ENCODE data around the gene AGRN.

The AGRN gene

DNA sequence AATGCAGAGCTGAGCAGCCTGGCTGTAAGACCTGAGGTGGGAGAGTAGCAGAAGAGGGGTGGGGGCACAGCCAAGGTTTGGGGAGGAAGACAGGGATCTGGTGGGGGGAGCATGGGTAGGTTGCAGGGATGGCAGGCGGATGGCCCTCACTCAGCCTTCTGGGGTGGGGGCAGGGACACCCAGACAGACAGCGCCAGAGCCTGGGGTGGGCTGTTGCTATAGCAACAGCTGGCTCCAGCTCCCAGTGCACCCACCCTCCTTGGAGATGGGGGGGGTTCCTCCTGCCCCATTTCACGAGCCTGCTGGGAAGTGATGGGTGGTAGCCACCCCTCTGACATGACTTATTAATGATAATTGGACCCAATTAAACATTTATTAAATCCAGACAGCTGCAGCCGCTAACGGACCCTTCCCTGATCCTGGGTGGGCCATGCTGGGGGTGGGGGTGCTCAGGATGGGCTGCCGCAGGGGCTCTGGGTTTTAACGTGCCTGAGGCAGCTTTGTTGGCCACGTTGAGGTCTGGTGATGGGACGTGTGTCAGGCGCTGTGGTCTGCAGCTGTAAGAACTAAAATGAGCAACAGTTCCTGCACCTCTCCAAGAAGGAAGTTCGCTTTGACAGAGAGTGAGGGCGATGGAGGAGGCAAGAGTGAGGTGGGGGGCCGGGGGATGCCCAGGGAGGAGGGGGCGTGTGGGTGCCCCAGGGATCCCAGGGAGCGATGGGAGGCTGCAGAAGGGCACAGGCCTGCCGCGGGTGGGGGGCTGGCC is 19.4 kb downstream of the AGRN start:
- peak in 1 of 5 donors; percentile 57 for DNase-seq

DNA sequence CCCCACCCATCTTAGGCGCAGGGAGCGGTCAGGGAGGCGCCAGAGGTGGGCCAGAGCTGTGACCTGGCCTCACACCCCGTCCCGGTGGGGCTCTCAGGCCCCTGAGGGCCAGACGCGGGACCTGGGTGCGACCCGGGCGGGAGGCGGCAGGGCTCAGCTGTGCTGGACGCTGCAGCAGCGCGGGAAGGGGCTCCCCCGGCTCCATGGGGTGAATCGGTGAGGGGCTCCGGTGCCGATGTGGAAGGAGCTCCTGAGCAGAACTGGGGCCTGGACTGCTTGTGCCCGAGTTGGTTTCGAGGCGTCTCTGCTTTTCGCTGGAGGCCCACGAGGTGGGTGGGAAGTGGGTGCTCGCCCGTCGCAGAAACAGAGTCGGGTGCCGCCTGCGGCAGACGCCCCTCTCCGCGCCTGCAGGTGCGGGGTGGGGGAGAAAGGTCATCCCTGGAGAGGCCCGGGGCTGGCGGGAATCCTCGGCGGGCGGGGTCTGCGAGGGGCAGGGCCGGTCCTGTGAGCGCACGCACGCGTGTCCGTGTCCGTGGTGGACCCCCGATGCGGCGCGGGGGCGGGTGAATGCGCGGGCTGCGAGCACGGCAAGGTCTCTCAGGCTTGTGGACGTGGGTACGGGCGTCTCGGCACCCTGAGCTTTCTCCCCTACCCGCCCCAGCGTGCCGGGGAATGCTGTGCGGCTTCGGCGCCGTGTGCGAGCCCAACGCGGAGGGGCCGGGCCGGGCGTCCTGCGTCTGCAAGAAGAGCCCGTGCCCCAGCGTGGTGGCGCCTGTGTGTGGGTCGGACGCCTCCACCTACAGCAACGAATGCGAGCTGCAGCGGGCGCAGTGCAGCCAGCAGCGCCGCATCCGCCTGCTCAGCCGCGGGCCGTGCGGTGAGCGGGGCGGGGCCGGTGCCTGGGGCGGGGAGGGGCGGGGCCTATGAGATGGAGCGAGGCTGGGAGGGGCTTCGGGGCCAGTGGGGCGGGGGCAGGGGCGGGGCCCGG is 20.4 kb downstream of the AGRN start:
- DNase-seq = peak; percentile 71 to 92 (median 78)

DNA sequence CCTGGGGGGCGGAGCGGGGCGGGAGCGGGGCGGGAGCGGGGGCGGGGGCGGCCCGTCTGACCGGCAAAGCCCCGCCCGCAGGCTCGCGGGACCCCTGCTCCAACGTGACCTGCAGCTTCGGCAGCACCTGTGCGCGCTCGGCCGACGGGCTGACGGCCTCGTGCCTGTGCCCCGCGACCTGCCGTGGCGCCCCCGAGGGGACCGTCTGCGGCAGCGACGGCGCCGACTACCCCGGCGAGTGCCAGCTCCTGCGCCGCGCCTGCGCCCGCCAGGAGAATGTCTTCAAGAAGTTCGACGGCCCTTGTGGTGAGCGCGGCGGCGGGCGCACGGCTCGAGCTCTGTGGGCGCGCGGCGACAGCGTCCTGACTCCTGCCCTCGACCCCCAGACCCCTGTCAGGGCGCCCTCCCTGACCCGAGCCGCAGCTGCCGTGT is 21.2 kb downstream of the AGRN start:
- no peak for DNase-seq

DNA sequence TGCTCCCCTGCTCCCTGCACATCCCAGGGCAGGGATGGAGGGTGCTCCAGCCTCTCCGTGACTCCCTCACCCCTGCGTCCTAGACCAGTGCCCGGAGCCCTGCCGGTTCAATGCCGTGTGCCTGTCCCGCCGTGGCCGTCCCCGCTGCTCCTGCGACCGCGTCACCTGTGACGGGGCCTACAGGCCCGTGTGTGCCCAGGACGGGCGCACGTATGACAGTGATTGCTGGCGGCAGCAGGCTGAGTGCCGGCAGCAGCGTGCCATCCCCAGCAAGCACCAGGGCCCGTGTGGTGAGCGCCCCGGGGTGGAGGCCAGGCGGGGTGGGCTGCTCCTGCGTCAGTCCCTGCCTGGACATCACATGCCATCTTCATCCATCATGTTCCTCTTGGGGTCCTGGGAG is 22.0 kb downstream of the AGRN start:
- DNase-seq = no peak

DNA sequence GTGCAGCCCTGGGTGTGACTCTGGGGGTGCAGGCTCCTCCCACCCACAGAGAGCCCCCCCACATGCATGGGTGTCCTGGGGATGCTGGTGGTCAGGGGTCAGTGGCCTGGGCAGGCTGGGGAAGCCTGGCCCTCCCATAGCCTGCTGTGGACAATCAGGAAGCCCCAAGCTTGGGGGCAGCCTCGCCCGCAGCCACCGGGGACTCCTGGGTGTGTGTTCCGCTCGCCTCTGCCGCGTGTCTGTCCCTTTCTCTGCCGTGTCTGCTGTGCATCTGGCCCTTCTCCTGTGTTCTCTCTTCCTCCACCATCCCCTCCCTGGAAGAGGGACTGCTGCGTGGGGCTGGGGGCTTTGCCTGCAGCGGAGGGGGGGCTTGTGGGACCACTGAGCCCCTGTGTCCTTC is 22.9 kb downstream of the AGRN start:
- DNase-seq = no peak

DNA sequence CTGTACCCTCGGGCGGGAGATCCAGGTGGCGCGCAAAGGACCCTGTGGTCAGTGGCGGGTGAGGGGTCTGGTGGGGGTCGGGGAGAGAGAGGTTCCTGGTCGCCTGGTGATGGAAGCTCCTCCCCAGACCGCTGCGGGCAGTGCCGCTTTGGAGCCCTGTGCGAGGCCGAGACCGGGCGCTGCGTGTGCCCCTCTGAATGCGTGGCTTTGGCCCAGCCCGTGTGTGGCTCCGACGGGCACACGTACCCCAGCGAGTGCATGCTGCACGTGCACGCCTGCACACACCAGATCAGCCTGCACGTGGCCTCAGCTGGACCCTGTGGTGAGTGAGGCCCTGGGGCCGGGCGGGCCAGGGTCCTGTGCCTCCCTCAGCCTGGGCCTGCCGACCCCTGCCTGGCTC is 23.5 kb downstream of the AGRN start:
- no peak for DNase-seq

DNA sequence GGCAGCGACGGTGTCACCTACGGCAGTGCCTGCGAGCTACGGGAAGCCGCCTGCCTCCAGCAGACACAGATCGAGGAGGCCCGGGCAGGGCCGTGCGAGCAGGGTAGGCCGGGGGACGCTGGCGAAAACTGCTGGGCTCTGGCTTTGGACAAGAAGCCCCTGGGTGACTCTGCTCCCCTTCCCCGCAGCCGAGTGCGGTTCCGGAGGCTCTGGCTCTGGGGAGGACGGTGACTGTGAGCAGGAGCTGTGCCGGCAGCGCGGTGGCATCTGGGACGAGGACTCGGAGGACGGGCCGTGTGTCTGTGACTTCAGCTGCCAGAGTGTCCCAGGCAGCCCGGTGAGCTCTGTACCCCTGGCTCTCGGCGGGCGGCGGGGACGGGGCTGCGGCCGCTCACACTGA is 24.0 kb downstream of the AGRN start:
- DNase-seq = no peak

DNA sequence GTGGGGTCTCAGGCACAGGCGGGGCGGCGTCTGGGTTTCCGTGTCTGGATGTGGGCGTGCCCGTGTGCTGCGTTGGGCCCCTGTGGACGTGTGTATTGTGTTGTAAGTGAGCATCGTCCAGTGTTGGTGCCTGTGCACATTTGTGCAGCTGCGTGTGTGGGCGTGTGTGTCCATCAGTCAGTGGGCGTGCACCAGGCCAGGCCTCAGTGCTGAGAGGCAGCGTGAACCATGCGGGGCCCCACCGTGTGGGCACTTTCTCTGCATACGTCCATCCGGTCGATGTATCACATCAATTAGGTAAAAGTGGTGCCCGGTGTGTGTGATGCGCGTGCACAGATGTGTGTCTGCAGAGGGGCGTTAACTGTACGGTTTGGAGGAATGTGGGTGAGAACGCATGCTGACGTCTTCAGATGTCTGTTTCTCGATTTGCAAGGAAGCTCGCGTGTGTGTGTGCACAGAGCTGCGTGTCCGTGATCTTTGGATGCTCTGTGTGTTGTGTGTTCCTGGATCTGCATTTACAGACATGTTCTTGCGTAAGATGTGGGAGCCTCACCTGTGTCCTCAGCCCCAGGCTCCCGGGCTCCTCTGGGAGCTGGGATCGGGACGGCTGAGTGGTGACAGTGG is 24.6 kb downstream of the AGRN start:
- DNase-seq = no peak

DNA sequence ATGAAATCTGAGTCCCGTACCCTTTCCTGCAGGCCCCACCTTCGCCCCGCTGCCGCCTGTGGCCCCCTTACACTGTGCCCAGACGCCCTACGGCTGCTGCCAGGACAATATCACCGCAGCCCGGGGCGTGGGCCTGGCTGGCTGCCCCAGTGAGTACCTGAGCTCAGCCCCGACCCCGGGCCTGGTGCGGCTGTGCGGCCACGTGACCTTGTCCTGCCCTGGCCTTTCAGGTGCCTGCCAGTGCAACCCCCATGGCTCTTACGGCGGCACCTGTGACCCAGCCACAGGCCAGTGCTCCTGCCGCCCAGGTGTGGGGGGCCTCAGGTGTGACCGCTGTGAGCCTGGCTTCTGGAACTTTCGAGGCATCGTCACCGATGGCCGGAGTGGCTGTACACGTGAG is 25.2 kb downstream of the AGRN start:
- DNase-seq = no peak

DNA sequence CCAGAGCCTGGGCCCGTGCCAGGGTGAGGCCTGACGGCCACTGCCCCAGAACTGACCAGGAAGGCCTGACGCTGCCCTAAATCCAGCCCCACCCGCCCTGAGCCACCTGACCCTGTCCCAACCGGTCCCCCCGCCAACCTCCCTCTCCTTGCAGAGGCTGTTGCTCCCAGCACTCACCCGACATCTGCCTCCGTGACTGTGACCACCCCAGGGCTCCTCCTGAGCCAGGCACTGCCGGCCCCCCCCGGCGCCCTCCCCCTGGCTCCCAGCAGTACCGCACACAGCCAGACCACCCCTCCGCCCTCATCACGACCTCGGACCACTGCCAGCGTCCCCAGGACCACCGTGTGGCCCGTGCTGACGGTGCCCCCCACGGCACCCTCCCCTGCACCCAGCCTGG is 26.3 kb downstream of the AGRN start:
- DNase-seq = no peak

DNA sequence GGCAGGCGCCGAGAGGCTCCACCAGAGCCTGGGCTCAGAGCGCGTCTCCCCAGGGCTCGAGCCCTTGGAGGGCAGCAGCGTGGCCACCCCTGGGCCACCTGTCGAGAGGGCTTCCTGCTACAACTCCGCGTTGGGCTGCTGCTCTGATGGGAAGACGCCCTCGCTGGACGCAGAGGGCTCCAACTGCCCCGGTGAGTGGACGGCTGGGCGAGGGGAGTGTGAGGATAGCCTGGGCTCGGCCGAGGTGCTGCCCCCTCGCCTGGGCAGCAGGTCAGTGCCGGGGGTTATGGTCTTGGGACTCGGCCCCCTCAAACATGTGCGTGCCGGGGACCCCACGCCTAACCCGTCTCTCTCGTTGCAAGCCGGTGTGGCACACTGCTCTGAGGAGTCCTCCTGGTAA is 26.8 kb downstream of the AGRN start:
- DNase-seq = no peak

DNA sequence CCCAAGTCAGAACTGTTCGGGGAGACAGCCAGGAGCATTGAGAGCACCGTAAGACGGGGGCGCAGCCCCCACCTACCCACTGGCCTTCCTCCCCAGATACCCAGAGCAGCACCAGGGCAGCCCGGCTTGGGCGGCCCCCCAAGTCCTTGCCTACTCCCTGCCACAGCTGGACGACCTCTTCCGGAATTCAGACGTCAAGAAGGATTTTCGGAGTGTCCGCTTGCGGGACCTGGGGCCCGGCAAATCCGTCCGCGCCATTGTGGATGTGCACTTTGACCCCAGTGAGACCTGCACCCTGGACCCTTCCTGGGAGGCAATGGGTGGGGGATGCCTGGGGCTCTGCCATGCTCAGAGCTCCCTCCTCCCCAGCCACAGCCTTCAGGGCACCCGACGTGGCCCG is 27.5 kb downstream of the AGRN start:
- DNase-seq = no peak

DNA sequence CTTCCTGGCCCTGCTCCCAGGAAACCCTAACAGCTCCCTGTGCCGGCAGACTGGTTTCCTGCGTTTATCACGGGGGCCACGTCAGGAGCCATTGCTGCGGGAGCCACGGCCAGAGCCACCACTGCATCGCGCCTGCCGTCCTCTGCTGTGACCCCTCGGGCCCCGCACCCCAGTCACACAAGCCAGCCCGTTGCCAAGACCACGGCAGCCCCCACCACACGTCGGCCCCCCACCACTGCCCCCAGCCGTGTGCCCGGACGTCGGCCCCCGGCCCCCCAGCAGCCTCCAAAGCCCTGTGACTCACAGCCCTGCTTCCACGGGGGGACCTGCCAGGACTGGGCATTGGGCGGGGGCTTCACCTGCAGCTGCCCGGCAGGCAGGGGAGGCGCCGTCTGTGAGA is 28.0 kb downstream of the AGRN start:
- DNase-seq = no peak

DNA sequence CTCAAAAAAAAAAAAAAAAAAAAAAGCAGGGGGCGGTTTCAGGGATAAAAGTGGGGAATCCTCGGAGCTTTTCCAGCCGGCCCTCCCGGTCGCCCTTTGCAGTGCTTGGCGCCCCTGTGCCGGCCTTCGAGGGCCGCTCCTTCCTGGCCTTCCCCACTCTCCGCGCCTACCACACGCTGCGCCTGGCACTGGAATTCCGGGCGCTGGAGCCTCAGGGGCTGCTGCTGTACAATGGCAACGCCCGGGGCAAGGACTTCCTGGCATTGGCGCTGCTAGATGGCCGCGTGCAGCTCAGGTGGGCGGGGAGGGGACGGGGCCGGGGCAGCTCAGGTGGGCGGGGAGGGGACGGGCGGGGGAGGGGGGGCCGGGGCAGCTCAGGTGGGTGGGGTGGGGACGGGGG is 28.8 kb downstream of the AGRN start:
- no peak for DNase-seq

DNA sequence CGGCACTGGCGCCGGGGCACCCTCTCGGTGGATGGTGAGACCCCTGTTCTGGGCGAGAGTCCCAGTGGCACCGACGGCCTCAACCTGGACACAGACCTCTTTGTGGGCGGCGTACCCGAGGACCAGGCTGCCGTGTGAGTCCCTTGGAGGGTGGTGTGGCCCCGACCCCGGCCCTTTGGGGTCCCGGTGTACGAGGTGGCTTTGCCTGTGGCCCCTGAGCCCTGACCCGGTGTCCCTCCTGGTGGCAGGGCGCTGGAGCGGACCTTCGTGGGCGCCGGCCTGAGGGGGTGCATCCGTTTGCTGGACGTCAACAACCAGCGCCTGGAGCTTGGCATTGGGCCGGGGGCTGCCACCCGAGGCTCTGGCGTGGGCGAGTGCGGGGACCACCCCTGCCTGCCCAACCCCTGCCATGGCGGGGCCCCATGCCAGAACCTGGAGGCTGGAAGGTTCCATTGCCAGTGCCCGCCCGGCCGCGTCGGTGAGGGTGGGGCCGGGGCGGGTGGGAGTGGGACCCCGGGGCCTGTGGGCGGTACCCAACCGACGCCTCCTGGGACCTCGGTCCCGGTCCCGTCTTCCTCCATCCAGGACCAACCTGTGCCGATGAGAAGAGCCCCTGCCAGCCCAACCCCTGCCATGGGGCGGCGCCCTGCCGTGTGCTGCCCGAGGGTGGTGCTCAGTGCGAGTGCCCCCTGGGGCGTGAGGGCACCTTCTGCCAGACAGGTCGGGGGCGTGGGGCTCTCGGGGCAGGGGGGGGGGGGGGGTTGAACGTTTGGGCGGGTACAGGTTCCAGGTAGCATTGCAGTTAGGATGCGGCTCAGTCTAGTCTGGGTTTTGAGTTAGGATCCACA is 29.6 kb downstream of the AGRN start:
- no peak for DNase-seq

DNA sequence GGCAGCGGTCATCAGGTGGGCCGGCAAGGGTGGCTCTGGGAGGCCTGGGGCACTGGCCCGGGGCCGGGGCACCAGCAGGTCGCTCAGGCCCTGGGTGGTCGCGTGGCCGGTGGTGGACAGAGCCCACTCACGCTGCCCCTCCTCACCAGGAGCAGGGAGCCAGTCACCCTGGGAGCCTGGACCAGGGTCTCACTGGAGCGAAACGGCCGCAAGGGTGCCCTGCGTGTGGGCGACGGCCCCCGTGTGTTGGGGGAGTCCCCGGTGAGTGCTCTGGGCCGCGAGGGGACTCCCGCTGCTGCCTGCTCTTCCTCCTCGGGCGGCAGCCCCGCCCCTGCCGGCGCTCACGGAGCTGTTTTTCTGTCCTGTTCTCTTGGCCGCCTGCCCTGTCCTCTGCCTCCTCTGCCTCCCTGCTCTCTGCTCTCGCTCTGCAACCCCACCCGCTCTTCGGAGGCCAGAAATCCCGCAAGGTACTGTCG is 30.7 kb downstream of the AGRN start:
- DNase-seq = no peak

DNA sequence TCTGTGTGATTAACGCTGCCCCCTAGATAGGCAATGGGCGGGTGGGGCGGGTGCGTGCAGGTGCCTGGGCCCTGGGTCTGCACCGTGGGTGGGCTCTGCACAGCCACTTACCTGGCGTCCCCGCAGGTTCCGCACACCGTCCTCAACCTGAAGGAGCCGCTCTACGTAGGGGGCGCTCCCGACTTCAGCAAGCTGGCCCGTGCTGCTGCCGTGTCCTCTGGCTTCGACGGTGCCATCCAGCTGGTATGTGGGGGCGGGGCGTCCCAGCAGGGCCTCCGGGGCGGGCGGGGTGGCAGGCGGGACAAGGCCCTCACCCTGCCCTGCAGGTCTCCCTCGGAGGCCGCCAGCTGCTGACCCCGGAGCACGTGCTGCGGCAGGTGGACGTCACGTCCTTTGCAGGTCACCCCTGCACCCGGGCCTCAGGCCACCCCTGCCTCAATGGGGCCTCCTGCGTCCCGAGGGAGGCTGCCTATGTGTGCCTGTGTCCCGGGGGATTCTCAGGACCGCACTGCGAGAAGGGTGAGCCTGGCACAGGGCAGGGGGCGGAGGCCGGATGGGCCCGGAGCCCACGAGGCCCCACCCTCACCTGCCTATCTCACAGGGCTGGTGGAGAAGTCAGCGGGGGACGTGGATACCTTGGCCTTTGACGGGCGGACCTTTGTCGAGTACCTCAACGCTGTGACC is 31.3 kb downstream of the AGRN start:
- DNase-seq = no peak

DNA sequence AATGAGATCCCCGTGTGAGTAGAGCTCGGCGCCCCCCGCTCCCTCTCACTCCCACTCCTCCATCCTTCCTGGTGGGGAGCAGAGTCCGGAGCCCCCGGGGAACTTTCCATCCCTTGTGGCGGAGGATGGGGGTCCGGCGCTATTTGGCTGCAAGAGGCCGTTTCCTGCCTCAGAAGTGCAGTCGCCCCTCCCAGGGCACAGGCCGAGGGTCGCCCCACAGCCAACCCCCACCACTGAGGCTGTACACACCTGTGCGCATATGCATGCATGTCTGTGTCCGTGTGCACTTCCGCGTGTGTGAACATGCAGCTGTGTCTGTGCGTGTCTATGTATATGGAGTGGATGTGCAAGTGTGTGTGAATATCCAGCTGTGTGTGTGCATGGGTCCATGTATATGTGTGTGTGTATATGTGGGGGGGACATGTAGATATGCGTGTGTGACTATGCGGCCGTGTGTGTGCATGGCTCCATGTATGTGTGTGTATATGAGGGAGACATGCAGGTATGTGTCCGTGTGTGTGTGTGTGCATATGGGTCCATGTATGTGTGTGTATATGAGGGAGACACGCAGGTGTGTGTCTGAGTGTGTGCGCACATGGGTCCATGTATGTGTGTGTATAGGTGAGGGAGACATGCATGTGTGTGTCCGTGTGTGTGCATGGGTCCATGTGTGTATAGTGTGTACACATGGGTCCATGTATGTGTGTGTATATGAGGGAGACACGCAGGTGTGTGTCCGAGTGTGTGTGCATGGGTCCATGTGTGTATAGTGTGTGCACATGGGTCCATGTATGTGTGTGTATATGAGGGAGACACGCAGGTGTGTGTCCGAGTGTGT is 32.3 kb downstream of the AGRN start:
- DNase-seq = no peak

DNA sequence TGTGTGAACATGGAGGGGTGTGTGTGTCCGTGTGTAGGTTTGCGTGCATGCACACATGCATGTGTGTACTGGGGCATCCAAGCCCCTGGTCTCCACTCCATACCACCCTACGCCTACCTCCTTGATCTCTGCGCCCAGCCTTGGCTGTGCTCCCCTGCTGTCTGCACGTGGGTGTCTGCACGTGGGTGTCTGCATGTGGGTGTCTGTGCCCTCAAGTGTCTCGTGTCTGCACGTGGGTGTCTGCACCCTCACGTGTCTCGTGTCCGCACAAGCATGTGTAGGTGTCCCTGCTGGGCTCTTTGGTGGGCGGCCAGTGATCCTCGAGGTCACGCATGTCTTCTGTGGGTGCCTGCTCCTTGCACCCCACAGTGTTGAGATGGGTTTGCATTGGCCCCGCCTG is 33.1 kb downstream of the AGRN start:
- no peak for DNase-seq

DNA sequence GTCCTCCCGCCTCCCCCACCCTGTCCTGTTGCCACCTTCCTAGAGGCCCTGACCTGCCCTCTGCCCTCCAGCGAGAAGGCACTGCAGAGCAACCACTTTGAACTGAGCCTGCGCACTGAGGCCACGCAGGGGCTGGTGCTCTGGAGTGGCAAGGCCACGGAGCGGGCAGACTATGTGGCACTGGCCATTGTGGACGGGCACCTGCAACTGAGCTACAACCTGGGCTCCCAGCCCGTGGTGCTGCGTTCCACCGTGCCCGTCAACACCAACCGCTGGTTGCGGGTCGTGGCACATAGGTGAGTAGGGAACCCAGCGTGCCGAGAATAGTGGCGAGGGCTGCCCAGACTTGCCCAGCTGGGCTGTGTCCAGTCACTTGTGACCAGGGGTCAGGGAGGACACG is 33.8 kb downstream of the AGRN start:
- no peak for DNase-seq
